HepG2 (cell line): Measurements from ENCODE around the gene WFDC5.

Source experiments
- BRCA1 ChIP-seq: sonication (generic); formaldehyde crosslinking; IDR thresholded peaks from 2 replicates; pipeline ENCODE4 v1.4.0; 2020; ENCODE audit warnings: missing genetic modification reagents
- CHCHD3 ChIP-seq: sonication (generic); formaldehyde crosslinking; IDR thresholded peaks from 2 replicates; pipeline ENCODE4 v1.8.0; 2022; ENCODE audit warnings: mild to moderate bottlenecking, missing genetic modification reagents, moderate library complexity
- CREB3 ChIP-seq: sonication (generic); formaldehyde crosslinking; IDR thresholded peaks from 2 replicates; pipeline ENCODE4 v1.5.0; 2020; ENCODE audit warnings: missing genetic modification reagents
- KLF9 ChIP-seq: IDR thresholded peaks from 2 replicates; pipeline ENCODE4 v1.6.1; 2016; ENCODE audit warnings: low read depth
- MAFK ChIP-seq, 2 experiments: IDR thresholded peaks in 1 of 2; conservative IDR thresholded peaks in 1 of 2; 2 replicates each; pipeline ENCODE4 v1.6.1; 2011; ENCODE audit warnings: improper control_type of control experiment in 2 of 2, low read length in 2 of 2
- TEAD3 ChIP-seq: optimal IDR thresholded peaks from 2 replicates; pipeline ENCODE3; 2016; ENCODE audit warnings: borderline replicate concordance
- USF2 ChIP-seq, 2 experiments: sonication (generic) in 1 of 2; formaldehyde crosslinking in 1 of 2; IDR thresholded peaks; 2 replicates each; pipeline versions ENCODE4 v1.5.1 to v1.6.1; 2011 to 2020; ENCODE audit warnings: borderline replicate concordance in 1 of 2, low read depth in 1 of 2, low read length in 1 of 2, mild to moderate bottlenecking in 1 of 2, missing genetic modification reagents in 1 of 2, moderate library complexity in 1 of 2
- ZMYM2 ChIP-seq: sonication (generic); formaldehyde crosslinking; IDR thresholded peaks from 2 replicates; pipeline ENCODE4 v1.8.0; 2022; ENCODE audit warnings: mild to moderate bottlenecking, missing genetic modification reagents

- TF ChIP-seq TEAD3 (CRISPR knock-in tag) (no peak), CREB3 (no peak), CHCHD3 (CRISPR knock-in tag) (no peak), USF2 (IDR thresholded peaks at IDR 0.05; ENCODE audit: low read depth, low read length) (no peak), USF2 (CRISPR knock-in tag; IDR thresholded peaks at IDR 0.05; ENCODE audit: borderline replicate concordance) (no peak), KLF9 (CRISPR knock-in tag) (no peak), BRCA1 (CRISPR knock-in tag) (no peak), ZMYM2 (CRISPR knock-in tag) (no peak), MAFK (conservative IDR thresholded peaks at IDR 0.05 in 1 of 2, IDR thresholded peaks at IDR 0.05 in 1 of 2; ENCODE audit: low read length in 2 of 2) (no peak)
Observed at GRCh38 chr20:45118028-45118427, 3.1 kb upstream of the WFDC5 start.
